Omental fat pad (tissue), 4 donors: ENCODE data around the gene RERE. TPM values are rescaled to one million over a fixed set of nuclear protein-coding genes. Genes with fewer than 3 reads are reported as not detected.

Experiments
- ATAC-seq: fragments of 150-250 bp; one replicate; pipeline ENCODE4 v1.9.1; 2016; ENCODE audit warnings: mild to moderate bottlenecking, moderate library complexity; ENCODE audit not compliant: low FRiP score
- DNase-seq: peaks from one replicate; pipeline ENCODE4 v3.0.0-alpha.2; 2019; ENCODE audit warnings: low spot score
- total RNA-seq, 4 donors: library from RNA; depleted of rRNA; stranded (reverse); fragments of >200 nt; gene quantifications; one replicate each; pipeline ENCODE4 v1.1.0, GENCODE V29; 2016
- TF ChIP-seq, protein P1 (sequence below), 3 donors: fragments of 450-650 bp; IDR thresholded peaks; one replicate each; pipeline ENCODE4 v1.5.1; 2016 to 2017; ENCODE audit warnings: antibody characterized with exemption in 3 of 3, mild to moderate bottlenecking in 3 of 3, moderate library complexity in 2 of 3

RERE gene
- total RNA-seq, 4 donors from 2014 or later, result 46.3 to 117 (median 55.4) TPM

DNA sequence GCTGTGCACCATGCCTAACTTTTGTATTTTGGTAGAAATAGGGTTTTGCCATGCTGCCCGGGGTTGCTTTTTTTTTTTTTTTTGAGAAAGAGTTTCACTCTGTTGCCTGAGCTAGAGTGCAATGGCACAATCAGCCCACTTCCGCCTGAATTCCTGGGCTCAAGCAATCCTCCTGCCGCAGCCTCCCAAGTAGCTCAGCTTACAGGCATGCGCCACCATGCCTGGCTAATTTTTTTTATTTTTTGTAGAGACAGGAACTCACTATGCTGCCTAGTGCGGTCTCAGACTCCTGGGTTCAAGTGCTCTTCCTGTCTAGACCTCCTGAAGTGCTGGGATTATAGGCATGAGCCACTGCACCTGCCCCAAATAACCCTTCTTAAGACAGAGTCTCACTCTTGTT lies 346.0 kb downstream of the RERE start:
- TF ChIP-seq, protein P1, sequence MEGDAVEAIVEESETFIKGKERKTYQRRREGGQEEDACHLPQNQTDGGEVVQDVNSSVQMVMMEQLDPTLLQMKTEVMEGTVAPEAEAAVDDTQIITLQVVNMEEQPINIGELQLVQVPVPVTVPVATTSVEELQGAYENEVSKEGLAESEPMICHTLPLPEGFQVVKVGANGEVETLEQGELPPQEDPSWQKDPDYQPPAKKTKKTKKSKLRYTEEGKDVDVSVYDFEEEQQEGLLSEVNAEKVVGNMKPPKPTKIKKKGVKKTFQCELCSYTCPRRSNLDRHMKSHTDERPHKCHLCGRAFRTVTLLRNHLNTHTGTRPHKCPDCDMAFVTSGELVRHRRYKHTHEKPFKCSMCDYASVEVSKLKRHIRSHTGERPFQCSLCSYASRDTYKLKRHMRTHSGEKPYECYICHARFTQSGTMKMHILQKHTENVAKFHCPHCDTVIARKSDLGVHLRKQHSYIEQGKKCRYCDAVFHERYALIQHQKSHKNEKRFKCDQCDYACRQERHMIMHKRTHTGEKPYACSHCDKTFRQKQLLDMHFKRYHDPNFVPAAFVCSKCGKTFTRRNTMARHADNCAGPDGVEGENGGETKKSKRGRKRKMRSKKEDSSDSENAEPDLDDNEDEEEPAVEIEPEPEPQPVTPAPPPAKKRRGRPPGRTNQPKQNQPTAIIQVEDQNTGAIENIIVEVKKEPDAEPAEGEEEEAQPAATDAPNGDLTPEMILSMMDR (IDR thresholded peaks at IDR 0.05), result no peak
- ATAC-seq (no peak), DNase-seq (no peak)

DNA sequence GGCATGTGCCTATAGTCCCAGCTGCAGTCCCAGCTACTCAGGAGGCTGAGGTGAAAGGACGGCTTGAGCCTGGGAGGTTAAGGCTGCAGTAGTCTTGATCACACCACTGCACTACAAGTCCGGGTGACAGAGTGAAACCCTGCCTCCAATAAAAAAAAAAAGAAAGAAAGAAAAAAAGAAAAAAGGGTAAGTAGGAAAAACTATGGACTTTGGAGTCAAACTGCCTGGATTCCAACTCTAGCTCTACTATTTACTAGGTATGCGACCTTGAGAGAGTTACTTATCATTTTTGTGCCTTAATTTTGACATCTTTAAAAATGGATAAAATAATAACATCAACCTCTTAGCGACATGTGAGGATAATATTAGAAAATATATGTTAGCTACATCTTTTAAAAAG lies 348.7 kb downstream of the RERE start:
- TF ChIP-seq, protein P1 (IDR thresholded peaks at IDR 0.05), result no peak
- no peak for ATAC-seq
- DNase-seq, result no peak

- no peak for DNase-seq
- TF ChIP-seq, protein P1 (IDR thresholded peaks at IDR 0.05), result no peak
- no peak for ATAC-seq
These were observed 350.1 kb downstream of the RERE start for GRCh38 chr1:8467308-8467707.

- no peak for ATAC-seq
- TF ChIP-seq, protein P1 (IDR thresholded peaks at IDR 0.05), result no peak
- DNase-seq, result no peak
These were observed 351.7 kb downstream of the RERE start for GRCh38 chr1:8465692-8466091.

GRCh38 chr1:8465013-8465412 lies 352.4 kb downstream of the RERE start:
- TF ChIP-seq, protein P1 (IDR thresholded peaks at IDR 0.05), result no peak
- no peak for ATAC-seq
- no peak for DNase-seq

DNA sequence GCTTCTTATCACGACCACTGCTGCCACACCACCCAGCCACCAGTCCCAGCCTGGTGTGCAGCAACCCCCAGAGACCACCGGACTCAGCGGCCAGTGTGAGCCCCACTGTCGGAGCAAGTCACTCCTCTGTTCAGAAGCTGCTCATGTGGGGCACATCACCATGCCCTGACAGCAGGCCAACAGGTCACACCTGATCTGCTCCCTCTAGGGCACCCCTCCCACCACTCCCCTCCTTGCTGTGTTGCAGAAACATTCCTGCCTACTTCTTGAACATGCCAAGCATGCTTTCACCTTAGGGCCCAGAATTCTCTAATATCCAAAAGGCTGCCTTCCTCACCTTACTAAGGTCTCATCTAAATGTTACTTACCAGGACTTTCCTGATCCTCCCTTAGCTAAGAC lies 353.1 kb downstream of the RERE start:
- peak; percentile 18 for ATAC-seq
- TF ChIP-seq, protein P1 (IDR thresholded peaks at IDR 0.05), result no peak

DNA sequence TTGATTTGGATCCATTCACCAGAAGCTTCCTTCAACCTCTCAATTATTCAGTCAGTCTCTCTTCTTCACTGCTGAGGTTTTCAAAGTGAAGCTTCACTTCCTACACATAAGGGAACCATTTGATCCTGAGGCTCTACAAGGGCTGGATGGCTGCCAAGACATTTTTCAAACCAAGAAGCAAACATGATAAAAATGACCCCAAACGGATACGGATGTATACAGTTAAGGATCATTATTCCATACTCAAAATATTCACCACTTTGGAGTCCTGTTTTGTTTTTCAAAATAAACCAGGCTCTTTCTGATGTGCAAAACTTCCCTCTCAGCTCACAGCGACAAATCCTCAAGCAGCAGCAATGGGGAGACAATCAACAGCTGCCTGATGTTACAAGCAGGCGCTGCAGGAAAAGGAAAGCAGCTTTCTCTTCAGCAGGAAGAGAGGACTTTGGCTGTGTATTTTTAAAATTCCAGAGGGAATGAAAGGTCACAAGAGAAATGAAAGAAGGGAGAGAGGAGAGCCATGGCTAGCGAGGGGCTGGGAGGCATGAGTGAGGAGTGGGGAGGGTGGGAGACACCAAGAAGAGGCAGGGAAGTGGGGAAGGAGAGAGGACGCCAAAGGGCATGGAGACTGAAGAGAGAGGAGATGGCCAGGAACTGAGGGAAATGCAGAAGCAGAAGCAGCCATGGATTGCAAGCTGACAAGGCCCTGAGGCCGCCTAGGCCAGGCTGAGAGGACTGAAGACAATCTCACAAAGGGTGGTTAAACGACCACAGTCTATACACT lies 354.1 kb downstream of the RERE start:
- TF ChIP-seq, protein P1 (IDR thresholded peaks at IDR 0.05), result no peak
- ATAC-seq (no peak), DNase-seq (no peak)

More for the DNA sequence above, 353.1 kb downstream of the RERE start:
- DNase-seq, result no peak
